GM15510 (cell line): ENCODE results near the gene TMEM248.

Source experiments
- POLR2A ChIP-seq: IDR thresholded peaks from 3 replicates; pipeline ENCODE4 v1.6.1; 2011; ENCODE audit warnings: borderline replicate concordance; ENCODE audit not compliant: insufficient read length; ENCODE audit errors: extremely low read depth

TMEM248 gene

GRCh38 chr7:66970310-66970709 is 49.3 kb downstream of the TMEM248 start:
- no peak for TF ChIP-seq POLR2A

- TF ChIP-seq POLR2A, result no peak
Observed at GRCh38 chr7:66974986-66975590, 54.1 kb downstream of the TMEM248 start.

GRCh38 chr7:66995050-66995776 is 74.2 kb downstream of the TMEM248 start, which contains the start of gene SBDS:
Gene SBDS (minus strand): TSS chr7:66995586. CDS start chr7:66995417, 169 bp downstream.
- peak; percentile 84 for TF ChIP-seq POLR2A

- TF ChIP-seq POLR2A, result peak; percentile 85
Observed at GRCh38 chr7:66996444-66997191, 75.6 kb downstream of the TMEM248 start, which contains the start of gene TYW1. Gene TYW1 (plus strand): TSS chr7:66996833. CDS start chr7:66996979, 146 bp downstream.

- no peak for TF ChIP-seq POLR2A
Observed at GRCh38 chr7:67006965-67007364, 85.9 kb downstream of the TMEM248 start.
